Thoracic aorta (tissue), 2 donors: ENCODE measurements around the gene CDHR3. TPM values are rescaled to one million over a fixed set of nuclear protein-coding genes. Genes with fewer than 3 reads are reported as not detected.

Source experiments
- ATAC-seq: fragments of 150-250 bp; one replicate; pipeline ENCODE4 v1.8.0; 2017; ENCODE audit warnings: low read depth; ENCODE audit not compliant: insufficient number of reproducible peaks, low FRiP score
- DNase-seq: peaks from one replicate; pipeline ENCODE4 v3.0.0-alpha.2; 2020; ENCODE audit warnings: low spot score
- H3K27ac ChIP-seq, 2 donors: fragments of 200-600 bp; sonication (generic); 1 replicate in 1 of 2; 2 replicates in 1 of 2; pipeline ENCODE4 v1.5.1; 2016; ENCODE audit warnings: mild to moderate bottlenecking in 2 of 2, moderate library complexity in 2 of 2
- H3K27me3 ChIP-seq: fragments of 200-600 bp; sonication (generic); replicated peaks from 2 replicates; pipeline ENCODE4 v1.6.0; 2016; ENCODE audit warnings: mild to moderate bottlenecking; ENCODE audit not compliant: insufficient read depth
- H3K36me3 ChIP-seq: fragments of 200-600 bp; sonication (generic); one replicate; pipeline ENCODE4 v1.5.1; 2016
- H3K4me1 ChIP-seq, 2 donors: fragments of 200-600 bp; sonication (generic); 1 replicate in 1 of 2; 2 replicates in 1 of 2; pipeline versions ENCODE4 v1.5.1 to v1.6.0; 2016; ENCODE audit warnings: low read depth in 2 of 2, mild to moderate bottlenecking in 1 of 2; ENCODE audit not compliant: control insufficient read depth in 1 of 2
- H3K4me3 ChIP-seq: fragments of 200-600 bp; sonication (generic); 2 replicates; pipeline ENCODE4 v1.5.1; 2016; ENCODE audit warnings: mild to moderate bottlenecking
- H3K9me3 ChIP-seq: fragments of 200-600 bp; sonication (generic); 2 replicates; pipeline ENCODE4 v1.5.1; 2016
- CTCF ChIP-seq: fragments of 200-600 bp; sonication (generic); IDR thresholded peaks from one replicate; pipeline ENCODE4 v1.5.1; 2019; ENCODE audit warnings: antibody characterized with exemption
- total RNA-seq, 2 donors: library from RNA; depleted of rRNA; stranded (reverse); fragments of >200 nt; gene quantifications; one replicate each; pipeline versions ENCODE4 v1.1.0 to v1.2.3, GENCODE V29; 2016

The CDHR3 gene
- total RNA-seq, 2 donors from 2014 or later = 1.5 to 8.7 TPM

- peaks cover 0 to 18% of the 10 kb centered on the region in 2 donors for H3K4me1 ChIP-seq
- DNase-seq = no peak
- no peak overlapping the region for H3K27ac ChIP-seq
Observed at GRCh38 chr7:106070201-106070551, 107.1 kb downstream of the CDHR3 start.

GRCh38 chr7:106070567-106071254 is 107.6 kb downstream of the CDHR3 start:
- DNase-seq (no peak), ATAC-seq (no peak)
- no peaks in the 10 kb centered on the region for H3K27me3 ChIP-seq

More at GRCh38 chr7:106070201-106070551, 107.1 kb downstream of the CDHR3 start:
- no peak for TF ChIP-seq CTCF
- Histone ChIP-seq H3K4me3 (no peak overlapping the region), H3K27me3 (no peaks in the 10 kb centered on the region), H3K36me3 (no peaks in the 10 kb centered on the region), H3K9me3 (no peaks in the 10 kb centered on the region)
- ATAC-seq = no peak

GRCh38 chr7:106071356-106071998 is 108.4 kb downstream of the CDHR3 start:
- no peaks in the 10 kb centered on the region for H3K36me3 ChIP-seq
- no peak for ATAC-seq
- no peak for TF ChIP-seq CTCF
- no peak for DNase-seq
- H3K27ac ChIP-seq = no peak overlapping the region
- H3K9me3 ChIP-seq = no peaks in the 10 kb centered on the region
- H3K4me3 ChIP-seq = no peak overlapping the region
- peaks cover 0 to 8% of the 10 kb centered on the region in 2 donors for H3K4me1 ChIP-seq
- no peaks in the 10 kb centered on the region for H3K27me3 ChIP-seq

More at GRCh38 chr7:106070567-106071254, 107.6 kb downstream of the CDHR3 start:
- Histone ChIP-seq H3K9me3 (no peaks in the 10 kb centered on the region), H3K4me1 (peaks cover 0 to 13% of the 10 kb centered on the region in 2 donors), H3K27ac (no peak overlapping the region), H3K36me3 (no peaks in the 10 kb centered on the region), H3K4me3 (no peak overlapping the region)
- TF ChIP-seq CTCF = no peak

- ATAC-seq = no peak
- no peaks in the 10 kb centered on the region for H3K27me3 ChIP-seq
- no peak overlapping the region for H3K4me3 ChIP-seq
- H3K36me3 ChIP-seq = no peaks in the 10 kb centered on the region
- no peaks in the 10 kb centered on the region for H3K9me3 ChIP-seq
- no peak for DNase-seq
- no peak overlapping the region for H3K27ac ChIP-seq
- peaks cover 0 to 8% of the 10 kb centered on the region in 2 donors for H3K4me1 ChIP-seq
- no peak for TF ChIP-seq CTCF
Observed at GRCh38 chr7:106071999-106072714, 109.1 kb downstream of the CDHR3 start.

- Histone ChIP-seq H3K4me3 (no peak overlapping the region), H3K36me3 (no peaks in the 10 kb centered on the region), H3K4me1 (peaks cover 0 to 8% of the 10 kb centered on the region in 2 donors), H3K27me3 (no peaks in the 10 kb centered on the region), H3K27ac (no peak overlapping the region), H3K9me3 (no peaks in the 10 kb centered on the region)
- ATAC-seq (no peak), DNase-seq (no peak)
- TF ChIP-seq CTCF = no peak
Observed at GRCh38 chr7:106072715-106073091, 109.6 kb downstream of the CDHR3 start.
